IMR-90 (cell line): ENCODE results near the gene PARD3. TPM values are rescaled to one million over a fixed set of nuclear protein-coding genes. Genes with fewer than 3 reads are reported as not detected.

ENCODE experiments used
- ATAC-seq: fragments of 200-7000 bp; cut with Tn5 transposase; 2 replicates; pipeline ENCODE4 v1.9.1; 2020; ENCODE audit warnings: low read depth, mild to moderate bottlenecking, moderate library complexity
- BruUV-seq: library from RNA; stranded (reverse); fragments of 400-500 nt; replicated peaks from 2 replicates; lab custom pipeline; 2021; lab: Mats Ljungman, UMichigan
- CTCF ChIA-PET: fragments of 300-600 bp; formaldehyde crosslinking; extraction: SDS; loops from one replicate; lab custom pipeline; 2021; ENCODE audit warnings: antibody characterized with exemption; lab: Yijun Ruan, JAX
- POLR2A ChIA-PET: fragments of 300-600 bp; sonication (Branson Sonifier 250); formaldehyde crosslinking; loops from one replicate; lab custom pipeline; 2022; ENCODE audit warnings: antibody characterized with exemption; ENCODE audit not compliant: unreplicated experiment; lab: Charles Lee
- DNase-seq: peaks from one replicate; pipeline ENCODE4 v3.0.0; 2013
- H2AFZ ChIP-seq: replicated peaks from 2 replicates; pipeline ENCODE3; 2013; ENCODE audit warnings: low read length, mild to moderate bottlenecking; ENCODE audit not compliant: poor library complexity
- H2AK5ac ChIP-seq: 2 replicates; pipeline ENCODE4 v1.6.1; 2013; ENCODE audit warnings: low read depth, low read length, inconsistent platforms
- H2AK9ac ChIP-seq: replicated peaks from 2 replicates; pipeline ENCODE3; 2013; ENCODE audit warnings: mild to moderate bottlenecking, low read depth, low read length, moderate library complexity; ENCODE audit not compliant: poor library complexity
- H2BK120ac ChIP-seq: 2 replicates; pipeline ENCODE4 v1.6.1; 2013; ENCODE audit warnings: low read depth, low read length, inconsistent platforms
- H2BK15ac ChIP-seq: 3 replicates; pipeline ENCODE4 v1.6.1; 2013; ENCODE audit warnings: low read depth, low read length, inconsistent platforms
- H2BK20ac ChIP-seq: 2 replicates; pipeline ENCODE4 v1.6.1; 2013; ENCODE audit warnings: low read depth, mild to moderate bottlenecking, inconsistent platforms, low read length, moderate library complexity
- H2BK5ac ChIP-seq: 2 replicates; pipeline ENCODE4 v1.6.1; 2013; ENCODE audit warnings: mild to moderate bottlenecking, low read depth, low read length, inconsistent platforms; ENCODE audit not compliant: poor library complexity, severe bottlenecking
- H3K14ac ChIP-seq: replicated peaks from 2 replicates; pipeline ENCODE4 v1.6.1; 2013; ENCODE audit warnings: low read depth, low read length, inconsistent platforms
- H3K18ac ChIP-seq: 2 replicates; pipeline ENCODE4 v1.6.1; 2013; ENCODE audit warnings: low read depth, low read length, control low read depth
- H3K23ac ChIP-seq: 2 replicates; pipeline ENCODE4 v1.6.1; 2013; ENCODE audit warnings: low read depth, low read length, inconsistent platforms
- H3K27ac ChIP-seq: 2 replicates; pipeline ENCODE4 v1.5.1; 2013; ENCODE audit warnings: mild to moderate bottlenecking, control low read depth, low read length; ENCODE audit not compliant: insufficient read depth
- H3K27me3 ChIP-seq: 2 replicates; pipeline ENCODE4 v1.6.1; 2013; ENCODE audit warnings: low read length; ENCODE audit not compliant: control insufficient read depth, insufficient read depth
- H3K36me3 ChIP-seq: 2 replicates; pipeline ENCODE4 v1.6.1; 2013; ENCODE audit warnings: low read length, mixed read lengths; ENCODE audit not compliant: control insufficient read depth, insufficient read depth
- H3K4ac ChIP-seq: 2 replicates; pipeline ENCODE4 v1.6.1; 2013; ENCODE audit warnings: low read depth, low read length, inconsistent platforms
- H3K4me1 ChIP-seq: 2 replicates; pipeline ENCODE4 v1.6.1; 2013; ENCODE audit warnings: low read length, mixed read lengths; ENCODE audit not compliant: control insufficient read depth, insufficient read depth
- H3K4me2 ChIP-seq: 2 replicates; pipeline ENCODE4 v1.6.1; 2013; ENCODE audit warnings: low read depth, mild to moderate bottlenecking, control low read depth, low read length, moderate library complexity
- H3K4me3 ChIP-seq: 2 replicates; pipeline ENCODE4 v1.5.1; 2013; ENCODE audit warnings: low read depth, mild to moderate bottlenecking, control low read depth, low read length, moderate library complexity; ENCODE audit not compliant: insufficient read depth
- H3K56ac ChIP-seq: 2 replicates; pipeline ENCODE4 v1.6.1; 2013; ENCODE audit warnings: low read length, inconsistent platforms; ENCODE audit not compliant: insufficient read depth; ENCODE audit errors: extremely low read depth
- H3K79me1 ChIP-seq, 2 experiments: 2 replicates each; pipeline ENCODE4 v1.6.1; 2013; ENCODE audit warnings: low read length in 2 of 2, inconsistent platforms in 1 of 2, low read depth in 1 of 2
- H3K9ac ChIP-seq: 2 replicates; pipeline ENCODE4 v1.6.1; 2013; ENCODE audit warnings: low read depth, low read length, control low read depth
- H3K9me1 ChIP-seq: 2 replicates; pipeline ENCODE4 v1.6.1; 2013; ENCODE audit warnings: low read length, inconsistent platforms; ENCODE audit not compliant: insufficient read depth
- H3K9me3 ChIP-seq: 2 replicates; pipeline ENCODE4 v1.6.1; 2013; ENCODE audit warnings: low read length; ENCODE audit not compliant: control insufficient read depth, insufficient read depth
- H4K20me1 ChIP-seq: 2 replicates; pipeline ENCODE4 v1.6.1; 2013; ENCODE audit warnings: low read length, inconsistent platforms; ENCODE audit not compliant: insufficient read depth
- H4K5ac ChIP-seq: 2 replicates; pipeline ENCODE4 v1.6.1; 2013; ENCODE audit warnings: mild to moderate bottlenecking, low read depth, low read length, control low read depth
- H4K8ac ChIP-seq, 2 experiments: 2 replicates each; pipeline ENCODE4 v1.6.1; 2013; ENCODE audit warnings: low read depth in 2 of 2, low read length in 2 of 2, control low read depth in 1 of 2, inconsistent platforms in 1 of 2
- H4K91ac ChIP-seq: 2 replicates; pipeline ENCODE4 v1.6.1; 2013; ENCODE audit warnings: low read depth, low read length, inconsistent platforms; ENCODE audit not compliant: insufficient read depth
- BHLHE40 ChIP-seq: fragments of 150-350 bp; IDR thresholded peaks from 2 replicates; pipeline ENCODE4 v1.6.1; 2016; ENCODE audit warnings: mild to moderate bottlenecking, low read depth, low read length
- CEBPB ChIP-seq: IDR thresholded peaks from 2 replicates; pipeline ENCODE4 v1.6.1; 2012; ENCODE audit warnings: low read depth, low read length, improper control_type of control experiment
- CHD1 ChIP-seq: IDR thresholded peaks from 2 replicates; pipeline ENCODE4 v1.6.1; 2012; ENCODE audit warnings: low read depth, low read length, improper control_type of control experiment
- FOS ChIP-seq: fragments of 150-350 bp; IDR thresholded peaks from 2 replicates; pipeline ENCODE4 v1.6.1; 2016; ENCODE audit warnings: low read depth, low read length
- MAFK ChIP-seq: IDR thresholded peaks from 2 replicates; pipeline ENCODE4 v1.6.1; 2012; ENCODE audit warnings: low read depth, low read length, improper control_type of control experiment
- MAZ ChIP-seq: IDR thresholded peaks from 2 replicates; pipeline ENCODE4 v1.6.1; 2012; ENCODE audit warnings: low read depth, mild to moderate bottlenecking, low read length, improper control_type of control experiment, moderate library complexity, borderline replicate concordance
- MXI1 ChIP-seq: IDR thresholded peaks from 2 replicates; pipeline ENCODE4 v1.6.1; 2012; ENCODE audit warnings: low read depth, mild to moderate bottlenecking, low read length, moderate library complexity, borderline replicate concordance
- NFE2L2 ChIP-seq: fragments of 150-350 bp; IDR thresholded peaks from 2 replicates; pipeline ENCODE4 v1.6.1; 2016; ENCODE audit warnings: low read depth, mild to moderate bottlenecking, low read length
- POLR2A ChIP-seq: IDR thresholded peaks from 2 replicates; pipeline ENCODE4 v1.6.1; 2012; ENCODE audit warnings: mild to moderate bottlenecking, low read depth, low read length
- RAD21 ChIP-seq: IDR thresholded peaks from 2 replicates; pipeline ENCODE4 v1.6.1; 2012; ENCODE audit warnings: low read length, improper control_type of control experiment
- RCOR1 ChIP-seq: IDR thresholded peaks from 2 replicates; pipeline ENCODE4 v1.6.1; 2012; ENCODE audit warnings: mild to moderate bottlenecking, low read length, improper control_type of control experiment; ENCODE audit not compliant: insufficient replicate concordance
- RFX5 ChIP-seq: IDR thresholded peaks from 2 replicates; pipeline ENCODE4 v1.8.0; 2012; ENCODE audit warnings: low read depth, mild to moderate bottlenecking, low read length, moderate library complexity
- SMC3 ChIP-seq: fragments of 150-350 bp; IDR thresholded peaks from 2 replicates; pipeline ENCODE4 v1.6.1; 2016; ENCODE audit warnings: low read depth, mild to moderate bottlenecking, antibody characterized with exemption, low read length, moderate library complexity
- WGBS, 2 experiments: methylation state at CpG; one replicate each; pipeline versions ENCODE4 v1.1.5 to v1.1.7; 2013; ENCODE audit warnings: missing lambda C conversion rate in 2 of 2; ENCODE audit not compliant: insufficient read length in 1 of 2; ENCODE audit errors: extremely low coverage in 2 of 2; 5-methylcytosine and 5-hydroxymethylcytosine counted together
- dilution Hi-C: fragments of 300-500 bp; cut with HindIII; formaldehyde crosslinking; loops from one replicate; pipeline ENCODE4 v1.14.3; 2018; ENCODE audit warnings: low sequenced_read_pairs; ENCODE audit not compliant: unreplicated experiment
- in situ Hi-C: fragments of 300-500 bp; cut with MboI; formaldehyde crosslinking; loops from 3 replicates; pipeline ENCODE4 v1.14.3; 2019; ENCODE audit warnings: low sequenced_read_pairs, inconsistent platforms, mixed read lengths
- intact Hi-C: fragments of 100-400 bp; cut with micrococcal nuclease; formaldehyde crosslinking; loops from 2 replicates; pipeline ENCODE4 v1.10.0; 2022
- polyA plus RNA-seq, 3 experiments: library from polyadenylated mRNA; depleted of rRNA; stranded (reverse); fragments of >200 nt; gene quantifications; 2 replicates each; pipeline ENCODE4 v1.2.3, GENCODE V29; 2012; ENCODE audit warnings: low replicate concordance in 1 of 3
- total RNA-seq: library from RNA; depleted of rRNA; stranded (reverse); fragments of >200 nt; gene quantifications from 2 replicates; pipeline ENCODE4 v1.2.3, GENCODE V29; 2012
- TF ChIP-seq, protein P1 (sequence below): fragments of 150-350 bp; IDR thresholded peaks from 2 replicates; pipeline ENCODE4 v1.6.1; 2016; ENCODE audit warnings: low read depth, mild to moderate bottlenecking, low read length, moderate library complexity, borderline replicate concordance
- TF ChIP-seq, protein P2 (sequence below): conservative IDR thresholded peaks from 2 replicates; pipeline ENCODE4 v1.5.1; 2012; ENCODE audit warnings: mild to moderate bottlenecking, low read depth, low read length, improper control_type of control experiment
- TF ChIP-seq, protein P3 (sequence below): fragments of 150-350 bp; IDR thresholded peaks from 2 replicates; pipeline ENCODE4 v1.6.1; 2017; ENCODE audit warnings: mild to moderate bottlenecking, antibody characterized with exemption, low read length, low read depth

PARD3 gene
- total and polyA plus RNA-seq, 2 of the 4 experiments (the other 2 are of a cell fraction) = 14.6 to 37.5 TPM

DNA sequence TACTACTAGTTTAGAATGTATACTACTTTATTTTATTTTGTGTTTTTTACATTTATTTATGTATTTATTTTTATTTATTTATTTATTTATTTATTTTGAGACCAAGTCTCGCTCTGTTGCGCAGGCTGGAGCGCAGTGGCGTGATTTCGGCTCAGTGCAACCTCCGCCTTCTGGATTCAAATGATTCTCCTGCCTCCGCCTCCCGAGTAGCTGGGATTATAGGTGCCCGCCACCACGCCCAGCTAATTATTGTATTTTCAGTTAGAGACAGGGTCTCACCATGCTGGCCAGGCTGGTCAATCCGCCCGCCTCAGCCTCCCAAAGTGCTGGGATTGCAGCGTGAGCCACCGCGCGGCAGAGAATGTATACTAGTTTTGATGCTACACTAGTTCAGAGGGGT is 2.0 kb upstream of the PARD3 start:
- H2AK9ac ChIP-seq = no peak overlapping the region

More for the DNA sequence above, 2.0 kb upstream of the PARD3 start:
- Histone ChIP-seq H2BK5ac (no peak overlapping the region), H3K9ac (no peak overlapping the region), H3K9me1 (peaks cover 4% of the 10 kb centered on the region; the same call in 1 of the 2 replicates), H4K20me1 (peaks cover 19% of the 10 kb centered on the region), H3K18ac (no peak overlapping the region), H3K79me1 (peaks cover 14 to 20% of the 10 kb centered on the region in 2 experiments), H2AK5ac (no peak overlapping the region), H2BK120ac (no peak overlapping the region), H3K27me3 (peaks cover 3% of the 10 kb centered on the region; the same call in 1 of the 2 replicates), H3K56ac (no peak overlapping the region), H3K23ac (no peak overlapping the region), H4K91ac (no peak overlapping the region), H3K27ac (no peak overlapping the region), H3K4me1 (peaks cover 2% of the 10 kb centered on the region), H3K9me3 (no peaks in the 10 kb centered on the region), H3K4me2 (no peak overlapping the region), H4K5ac (no peak overlapping the region), H2AFZ (no peak overlapping the region), H3K4ac (no peak overlapping the region), H3K36me3 (no peaks in the 10 kb centered on the region), H2BK20ac (no peak overlapping the region), H3K4me3 (no peak overlapping the region), H2BK15ac (no peak overlapping the region), H4K8ac (no peak overlapping the region), H3K14ac (no peak overlapping the region)
- intact Hi-C loops (loop anchor here (10.0 kb wide), 1 partner anchor 208 kb away; no protein-coding TSS in a partner anchor), in situ Hi-C loops (no loop called here), dilution Hi-C loops (no loop called here)
- 97% methylated on average over 5 of the region's 16 CpGs; no CpG with 5 or more reads in 1 of the 2 experiments for WGBS, 2 experiments
- BruUV-seq = no TSS peak
- no peak for DNase-seq
- TF ChIP-seq MAZ = no peak
- TF ChIP-seq MAFK = no peak
- no peak for TF ChIP-seq POLR2A
- TF ChIP-seq, protein P1, sequence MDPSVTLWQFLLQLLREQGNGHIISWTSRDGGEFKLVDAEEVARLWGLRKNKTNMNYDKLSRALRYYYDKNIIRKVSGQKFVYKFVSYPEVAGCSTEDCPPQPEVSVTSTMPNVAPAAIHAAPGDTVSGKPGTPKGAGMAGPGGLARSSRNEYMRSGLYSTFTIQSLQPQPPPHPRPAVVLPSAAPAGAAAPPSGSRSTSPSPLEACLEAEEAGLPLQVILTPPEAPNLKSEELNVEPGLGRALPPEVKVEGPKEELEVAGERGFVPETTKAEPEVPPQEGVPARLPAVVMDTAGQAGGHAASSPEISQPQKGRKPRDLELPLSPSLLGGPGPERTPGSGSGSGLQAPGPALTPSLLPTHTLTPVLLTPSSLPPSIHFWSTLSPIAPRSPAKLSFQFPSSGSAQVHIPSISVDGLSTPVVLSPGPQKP = no peak
- no peak for TF ChIP-seq RFX5
- TF ChIP-seq, protein P2, sequence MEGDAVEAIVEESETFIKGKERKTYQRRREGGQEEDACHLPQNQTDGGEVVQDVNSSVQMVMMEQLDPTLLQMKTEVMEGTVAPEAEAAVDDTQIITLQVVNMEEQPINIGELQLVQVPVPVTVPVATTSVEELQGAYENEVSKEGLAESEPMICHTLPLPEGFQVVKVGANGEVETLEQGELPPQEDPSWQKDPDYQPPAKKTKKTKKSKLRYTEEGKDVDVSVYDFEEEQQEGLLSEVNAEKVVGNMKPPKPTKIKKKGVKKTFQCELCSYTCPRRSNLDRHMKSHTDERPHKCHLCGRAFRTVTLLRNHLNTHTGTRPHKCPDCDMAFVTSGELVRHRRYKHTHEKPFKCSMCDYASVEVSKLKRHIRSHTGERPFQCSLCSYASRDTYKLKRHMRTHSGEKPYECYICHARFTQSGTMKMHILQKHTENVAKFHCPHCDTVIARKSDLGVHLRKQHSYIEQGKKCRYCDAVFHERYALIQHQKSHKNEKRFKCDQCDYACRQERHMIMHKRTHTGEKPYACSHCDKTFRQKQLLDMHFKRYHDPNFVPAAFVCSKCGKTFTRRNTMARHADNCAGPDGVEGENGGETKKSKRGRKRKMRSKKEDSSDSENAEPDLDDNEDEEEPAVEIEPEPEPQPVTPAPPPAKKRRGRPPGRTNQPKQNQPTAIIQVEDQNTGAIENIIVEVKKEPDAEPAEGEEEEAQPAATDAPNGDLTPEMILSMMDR = no peak
- TF ChIP-seq RCOR1 = no peak
- TF ChIP-seq NFE2L2 = no peak
- TF ChIP-seq CEBPB = no peak
- TF ChIP-seq SMC3 = no peak
- TF ChIP-seq MXI1 = no peak
- no peak for TF ChIP-seq CHD1
- TF ChIP-seq, protein P3, sequence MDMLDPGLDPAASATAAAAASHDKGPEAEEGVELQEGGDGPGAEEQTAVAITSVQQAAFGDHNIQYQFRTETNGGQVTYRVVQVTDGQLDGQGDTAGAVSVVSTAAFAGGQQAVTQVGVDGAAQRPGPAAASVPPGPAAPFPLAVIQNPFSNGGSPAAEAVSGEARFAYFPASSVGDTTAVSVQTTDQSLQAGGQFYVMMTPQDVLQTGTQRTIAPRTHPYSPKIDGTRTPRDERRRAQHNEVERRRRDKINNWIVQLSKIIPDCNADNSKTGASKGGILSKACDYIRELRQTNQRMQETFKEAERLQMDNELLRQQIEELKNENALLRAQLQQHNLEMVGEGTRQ = no peak
- TF ChIP-seq FOS = no peak
- no peak for TF ChIP-seq BHLHE40
- TF ChIP-seq RAD21 = no peak
- CTCF ChIA-PET = interaction anchor here (0.7 kb wide), 1 partner anchor 379 kb away, joined by 3 read pairs; no protein-coding TSS in a partner anchor
- POLR2A ChIA-PET = no interaction called here
- ATAC-seq = no peak
